Ovary (tissue), 9 donors: ENCODE results near the gene ZIC4. TPM values are rescaled to one million over a fixed set of nuclear protein-coding genes. Genes with fewer than 3 reads are reported as not detected.

Experiments used
- DNase-seq, 5 donors: peaks; one replicate each; pipeline ENCODE4 v3.0.0-alpha.2; 2019 to 2020
- H3K27ac ChIP-seq, 2 donors: fragments of 200-600 bp; one replicate each; pipeline versions ENCODE4 v1.5.1 to v1.8.0; 2019 to 2022
- H3K27me3 ChIP-seq: fragments of 200-600 bp; one replicate; pipeline ENCODE4 v1.8.0; 2022
- H3K36me3 ChIP-seq: fragments of 200-600 bp; sonication (generic); one replicate; pipeline ENCODE4 v1.5.1; 2019
- H3K4me1 ChIP-seq: one replicate; pipeline ENCODE4 v1.8.1; 2013; ENCODE audit warnings: mild to moderate bottlenecking, moderate library complexity; ENCODE audit not compliant: insufficient read depth
- H3K4me3 ChIP-seq: fragments of 200-600 bp; sonication (generic); one replicate; pipeline ENCODE4 v1.5.1; 2017
- H3K9me3 ChIP-seq, 2 donors: fragments of 200-600 bp in 1 of 2; sonication (generic) in 1 of 2; one replicate each; pipeline versions ENCODE4 v1.5.1 to v1.8.1; 2013 to 2019; ENCODE audit warnings: mild to moderate bottlenecking in 1 of 2, moderate library complexity in 1 of 2
- CTCF ChIP-seq, 3 donors: fragments of 450-650 bp in 2 of 3; fragments of 200-600 bp in 1 of 3; IDR thresholded peaks; one replicate each; pipeline versions ENCODE4 v1.5.1 to v1.8.0; 2016 to 2022; ENCODE audit warnings: antibody characterized with exemption in 3 of 3, mild to moderate bottlenecking in 1 of 3
- EP300 ChIP-seq: sonication (generic); formaldehyde crosslinking; IDR thresholded peaks from one replicate; pipeline ENCODE4 v1.6.1; 2017; ENCODE audit warnings: antibody characterized with exemption
- POLR2A ChIP-seq: fragments of 450-650 bp; IDR thresholded peaks from one replicate; pipeline ENCODE4 v1.6.1; 2017; ENCODE audit warnings: antibody characterized with exemption, mild to moderate bottlenecking, moderate library complexity
- whole genome bisulfite sequencing, 3 donors: extraction: QIAGEN DNeasy Blood & Tissue Kit in 1 of 3; methylation state at CpG; one replicate each; pipeline versions ENCODE4 v1.1.5 to v1.1.7; 2013 to 2017; 5-methylcytosine and 5-hydroxymethylcytosine counted together
- intact Hi-C, 4 donors: fragments of 100-400 bp; cut with DNase I; formaldehyde crosslinking; loops; one replicate each; pipeline versions ENCODE4 v1.11.0 to v1.15.1; 2022 to 2023
- polyA plus RNA-seq, 2 donors: library from polyadenylated mRNA; stranded (reverse); fragments of 200-250 nt in 1 of 2; fragments of 350-450 nt in 1 of 2; fragmentation: Illumina TruSeq in 1 of 2; extraction: RNeasy Lipid Tissue Mini Kit (QIAGEN cat#74804) in 1 of 2; gene quantifications; one replicate each; pipeline ENCODE4 v1.2.3, GENCODE V29; 2013 to 2014
- total RNA-seq, 7 donors: library from RNA; depleted of rRNA in 2 of 7; stranded (reverse); fragments of >200 nt in 2 of 7; fragmentation: NEBNext Ultra II Directional in 3 of 7; extraction: Animal tissue kit (Norgen Biotek cat#: 25700) in 3 of 7; gene quantifications; one replicate each; pipeline versions ENCODE4 v1.1.0 to v1.2.4, GENCODE V29; 2016 to 2023
- donor health status: DM: no; HTN: no; CAD: no; lungs with moderate emphysema.
- donor health status: DM: no; HTN: no; CAD: no.
- donor health status: Bipolar disorder and iron deficiency.
- donor health status: DM: yes; HTN: yes; CAD: no.
- donor health status: DM: no; HTN: no; CAD: no.
- donor health status: DM: yes; HTN: yes; CAD: no.

Gene ZIC4
- total and polyA plus RNA-seq, 9 donors, result not detected

GRCh38 chr3:147369231-147369630 lies 37.1 kb downstream of the ZIC4 start:
- no peaks in the 10 kb centered on the region for H3K27me3 ChIP-seq
- H3K4me1 ChIP-seq, result no peaks in the 10 kb centered on the region
- H3K27ac ChIP-seq, result no peak overlapping the region
- 4 to 10% (median 9%) methylated on average over 13 of the region's 13 CpGs for WGBS, 3 donors
- no peak overlapping the region for H3K4me3 ChIP-seq
- no peak for DNase-seq
- no peak for TF ChIP-seq POLR2A
- TF ChIP-seq CTCF (IDR thresholded peaks at IDR 0.05), result no peak
- no peak for TF ChIP-seq EP300
- intact Hi-C loops, result no loop called here
- H3K36me3 ChIP-seq, result no peaks in the 10 kb centered on the region
- no peaks in the 10 kb centered on the region for H3K9me3 ChIP-seq

- no peaks in the 10 kb centered on the region for H3K36me3 ChIP-seq
- intact Hi-C loops, result no loop called here
- H3K9me3 ChIP-seq, result no peaks in the 10 kb centered on the region
- no peaks in the 10 kb centered on the region for H3K27me3 ChIP-seq
- H3K27ac ChIP-seq, result no peak overlapping the region
- DNase-seq, result no peak
- H3K4me1 ChIP-seq, result no peaks in the 10 kb centered on the region
- 3 to 5% (median 4%) methylated on average over 16 of the region's 16 CpGs for WGBS, 3 donors
- TF ChIP-seq POLR2A, result no peak
- TF ChIP-seq CTCF (IDR thresholded peaks at IDR 0.05), result no peak
- TF ChIP-seq EP300, result no peak
- H3K4me3 ChIP-seq, result no peak overlapping the region
Measured at GRCh38 chr3:147368561-147369221, 37.7 kb downstream of the ZIC4 start.

GRCh38 chr3:147368151-147368550 lies 38.2 kb downstream of the ZIC4 start:
- H3K9me3 ChIP-seq, result no peaks in the 10 kb centered on the region
- intact Hi-C loops, result no loop called here
- no peak for TF ChIP-seq POLR2A
- no peak for TF ChIP-seq EP300
- no peak for TF ChIP-seq CTCF (IDR thresholded peaks at IDR 0.05)
- H3K36me3 ChIP-seq, result no peaks in the 10 kb centered on the region
- H3K4me1 ChIP-seq, result no peaks in the 10 kb centered on the region
- H3K27ac ChIP-seq, result no peak overlapping the region
- H3K4me3 ChIP-seq, result no peak overlapping the region
- DNase-seq, result no peak
- WGBS, 3 donors, result 6 to 10% (median 9%) methylated on average over 2 of the region's 2 CpGs
- no peaks in the 10 kb centered on the region for H3K27me3 ChIP-seq

- no peaks in the 10 kb centered on the region for H3K9me3 ChIP-seq
- no peak overlapping the region for H3K4me3 ChIP-seq
- no peak overlapping the region for H3K27ac ChIP-seq
- WGBS, 3 donors, result 11 to 23% (median 16%) methylated on average over 1 of the region's 1 CpG
- H3K36me3 ChIP-seq, result no peaks in the 10 kb centered on the region
- TF ChIP-seq EP300 (no peak), POLR2A (no peak), CTCF (IDR thresholded peaks at IDR 0.05) (no peak)
- no peaks in the 10 kb centered on the region for H3K4me1 ChIP-seq
- DNase-seq, result no peak
- intact Hi-C loops, result no loop called here
- H3K27me3 ChIP-seq, result no peaks in the 10 kb centered on the region
Measured at GRCh38 chr3:147367676-147368075, 38.7 kb downstream of the ZIC4 start.
